HG03342 (cell line): ENCODE measurements around the gene SHH.

Experiments used
- ATAC-seq: cut with Tn5 transposase; IDR thresholded peaks from one replicate; pipeline ENCODE4 v1.9.1; 2021; ENCODE audit warnings: mild to moderate bottlenecking, moderate library complexity; ENCODE audit not compliant: unreplicated experiment

Gene SHH

DNA sequence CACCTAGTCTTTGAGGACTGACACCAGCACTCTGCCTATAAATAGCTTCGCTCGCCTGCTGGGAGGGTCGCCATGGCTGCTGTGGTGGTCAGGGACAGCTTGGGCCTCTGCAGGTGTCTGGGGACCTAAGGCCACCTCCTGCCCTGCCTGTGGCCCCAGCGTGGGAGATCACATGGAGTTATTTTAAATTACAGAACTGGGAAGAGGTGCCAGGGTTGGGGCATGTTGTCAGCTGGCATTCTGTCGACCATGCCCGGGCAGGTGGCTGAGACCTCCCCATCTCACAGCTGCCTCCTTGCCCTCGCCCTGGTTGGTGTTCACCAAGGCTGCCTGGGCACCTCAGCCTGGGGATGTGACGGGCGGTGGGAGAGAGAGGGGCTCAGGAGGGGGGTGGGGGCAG is 18.1 kb downstream of the SHH start:
- ATAC-seq = no peak

DNA sequence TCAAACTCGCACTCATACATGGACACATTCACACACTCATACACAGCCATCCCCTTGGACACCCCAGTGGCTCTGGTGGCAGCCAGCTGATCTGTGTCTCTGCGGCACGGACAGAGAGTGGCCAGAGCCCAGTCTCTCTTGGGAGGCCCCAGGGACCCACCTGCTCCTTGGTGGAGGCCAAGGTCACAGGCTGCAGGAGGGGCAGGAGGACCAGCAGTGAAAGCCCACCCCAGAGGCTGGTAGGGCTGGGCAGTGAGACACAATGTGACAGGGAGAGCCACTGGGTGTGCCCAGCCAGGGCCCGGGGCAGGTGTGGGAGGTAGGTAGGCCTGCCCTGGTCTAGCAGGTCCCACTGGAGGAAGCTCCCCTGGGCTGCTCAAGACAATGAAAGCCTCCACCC is 18.5 kb downstream of the SHH start:
- ATAC-seq = no peak

DNA sequence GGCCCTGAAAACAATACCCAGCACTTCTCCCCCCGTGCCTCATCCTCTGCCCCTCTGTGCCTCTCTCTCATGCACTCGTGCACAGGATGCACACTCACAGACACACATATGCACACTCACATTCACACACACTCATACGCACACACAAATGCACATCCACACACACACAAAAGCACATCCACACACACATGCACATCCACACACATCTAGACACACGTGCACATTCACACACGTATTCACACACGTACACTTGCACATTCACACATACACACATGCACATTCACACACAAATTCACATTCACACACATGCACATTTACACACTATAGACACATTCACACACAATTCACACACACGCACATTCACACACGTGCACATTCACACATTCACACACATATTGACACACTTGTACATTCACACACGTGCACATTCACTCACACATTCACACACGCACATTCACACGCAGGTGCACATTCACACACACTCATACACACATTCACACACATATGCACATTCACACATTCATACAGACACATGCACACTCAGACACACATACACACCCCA is 19.2 kb downstream of the SHH start:
- ATAC-seq = no peak

GRCh38 chr7:155792315-155792960 is 19.8 kb downstream of the SHH start:
- no peak for ATAC-seq

- no peak for ATAC-seq
These were observed 20.4 kb downstream of the SHH start for GRCh38 chr7:155791836-155792235.

DNA sequence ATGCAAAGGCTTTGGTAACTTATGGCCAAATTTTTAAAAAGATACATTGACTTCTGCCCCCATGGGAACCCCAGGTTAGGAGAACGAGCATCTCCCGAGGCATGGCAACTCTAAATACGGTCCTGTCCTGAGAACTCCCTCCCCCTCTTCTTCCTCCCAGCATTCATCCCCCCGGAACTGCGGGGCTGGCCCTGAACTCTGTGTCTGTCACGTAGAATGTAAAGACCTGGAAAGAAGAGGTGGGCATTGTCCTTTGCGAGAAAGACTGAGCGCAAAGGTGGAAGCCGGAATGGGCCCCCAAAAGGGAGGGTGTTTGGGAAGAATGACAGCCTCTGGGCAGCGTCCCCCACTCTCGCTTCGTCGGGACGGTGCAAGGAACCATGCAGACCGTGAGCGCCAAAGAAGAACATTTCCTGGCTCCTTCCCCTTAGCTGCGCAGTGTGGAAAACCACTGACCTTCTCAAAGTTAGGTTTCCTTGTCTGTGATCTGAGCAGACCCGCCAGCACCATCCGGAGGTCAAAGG is 21.0 kb downstream of the SHH start:
- no peak for ATAC-seq

DNA sequence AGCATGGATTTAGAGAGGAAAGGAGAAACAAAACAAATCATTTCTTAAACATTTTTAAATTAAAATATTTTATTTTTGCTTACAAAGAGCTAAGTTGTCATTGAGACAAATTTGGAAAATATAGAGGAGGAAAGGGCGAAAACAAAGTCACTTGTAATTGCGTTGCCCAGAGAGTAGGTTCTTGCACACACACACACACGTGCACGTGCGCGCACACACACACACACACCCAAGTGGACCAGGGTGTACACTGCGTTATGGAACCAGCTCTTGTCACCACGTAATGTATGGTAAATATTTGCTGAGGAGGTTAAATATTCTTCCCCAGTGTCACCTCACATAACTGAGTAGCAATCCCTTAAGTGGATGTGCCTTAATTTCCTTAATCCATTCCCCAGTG is 21.6 kb downstream of the SHH start:
- ATAC-seq = no peak

DNA sequence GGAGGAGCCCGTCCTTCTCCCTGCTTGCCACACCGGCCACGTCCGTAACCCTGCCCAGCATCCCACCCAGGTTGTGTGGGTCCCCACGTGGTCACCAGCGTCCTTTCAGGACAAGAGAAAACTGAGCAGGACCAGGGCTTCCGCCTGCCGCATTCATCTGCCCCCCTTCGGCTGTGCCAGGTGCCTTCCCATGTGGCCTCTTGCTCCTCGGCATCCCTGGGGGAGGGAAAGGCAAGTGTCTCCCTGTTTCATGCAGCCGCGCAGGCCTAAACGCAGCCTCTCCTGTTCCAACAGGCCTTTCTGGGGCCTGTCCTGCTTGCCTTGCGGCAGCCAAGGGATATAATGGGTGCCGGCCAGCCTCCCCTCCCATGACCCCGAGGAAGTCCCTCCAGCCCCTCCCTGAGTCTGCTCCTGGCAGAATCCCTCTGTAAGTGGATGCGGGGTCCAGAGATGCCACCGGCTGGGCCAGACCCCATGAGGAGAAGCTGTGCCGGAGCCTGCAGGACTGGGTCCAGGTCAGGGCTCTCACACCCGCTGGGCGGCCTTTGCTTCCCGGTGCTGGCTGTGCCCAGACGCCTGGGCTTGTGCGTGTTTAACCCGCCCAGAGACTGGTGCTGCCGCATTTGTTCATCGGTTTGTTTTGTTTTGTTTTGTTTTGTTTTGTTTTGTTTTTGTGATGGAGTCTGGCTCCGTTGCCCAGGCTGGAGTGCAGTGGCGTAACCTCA is 23.1 kb downstream of the SHH start:
- ATAC-seq = no peak

DNA sequence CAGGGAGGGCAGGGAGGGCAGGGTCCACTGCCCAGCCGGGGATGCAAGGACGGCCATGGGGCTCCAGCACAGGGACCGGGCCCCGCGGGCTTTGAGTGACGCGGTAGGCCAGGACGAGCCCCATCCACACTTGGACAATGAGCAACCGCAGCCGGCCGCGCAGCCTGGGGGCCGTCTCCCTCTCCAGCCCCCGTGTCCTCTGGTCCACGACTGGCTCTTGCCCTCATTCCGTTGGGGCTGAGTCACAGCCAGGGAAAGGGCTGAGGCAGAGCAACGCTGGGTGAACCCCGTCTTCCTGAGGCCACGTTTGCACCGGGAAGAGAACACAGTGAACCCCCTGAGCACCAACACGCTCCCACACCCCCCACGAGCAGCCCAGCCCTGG is 23.7 kb downstream of the SHH start:
- ATAC-seq = no peak

DNA sequence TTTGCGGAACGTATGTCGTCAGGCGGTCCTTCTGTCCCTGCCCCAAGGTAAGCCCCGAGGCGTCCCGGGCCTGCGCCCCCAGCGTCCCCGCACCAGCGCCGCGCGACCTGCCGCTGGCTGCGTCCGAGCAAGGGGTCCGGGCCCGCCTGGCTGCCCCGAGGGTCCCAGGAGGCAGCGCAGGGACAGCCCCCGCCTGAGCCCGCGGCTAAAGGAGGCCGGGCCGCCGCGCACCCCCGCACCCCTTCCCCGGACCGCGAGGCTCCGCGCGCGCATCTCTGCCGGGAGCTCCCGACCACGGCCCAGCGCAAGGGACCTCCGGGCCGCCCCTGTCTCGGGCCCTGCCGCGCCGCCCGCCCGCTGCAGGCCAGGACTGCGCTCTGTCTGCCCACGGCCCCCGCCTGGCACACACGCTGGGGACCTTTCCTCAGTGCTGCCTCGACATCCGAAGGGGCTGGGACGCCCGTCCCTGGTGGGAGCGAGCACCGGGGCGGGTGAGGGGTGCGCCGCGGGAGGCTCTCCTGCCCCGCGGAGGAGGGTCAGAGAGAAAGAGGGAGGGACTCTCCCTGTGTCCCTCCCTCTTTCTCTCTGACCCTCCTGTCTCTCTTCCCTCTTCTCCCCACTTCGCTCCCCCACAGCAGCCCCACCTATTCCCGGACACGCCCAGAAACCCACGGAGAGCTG is 25.0 kb downstream of the SHH start:
- ATAC-seq = no peak

DNA sequence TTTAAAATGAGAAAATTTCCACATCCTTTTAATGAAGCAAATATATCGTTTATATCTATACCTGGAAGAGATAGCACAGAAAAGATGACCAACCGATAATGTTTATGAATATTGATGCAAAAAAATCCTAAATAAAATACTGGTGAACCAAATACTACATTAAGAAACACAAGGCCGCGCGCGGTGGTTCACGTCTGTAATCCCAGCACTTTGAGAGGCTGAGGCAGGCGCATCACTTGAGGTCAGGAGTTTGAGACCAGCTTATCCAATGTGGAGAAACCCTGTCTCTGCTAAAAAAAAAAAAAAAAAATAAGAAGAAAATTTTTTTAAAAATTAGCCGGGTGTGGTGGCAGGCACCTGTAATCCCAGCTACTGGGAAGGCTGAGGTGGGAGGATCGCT is 25.8 kb downstream of the SHH start:
- ATAC-seq = no peak

- ATAC-seq = no peak
These were observed 26.7 kb downstream of the SHH start for GRCh38 chr7:155785536-155785935.

- no peak for ATAC-seq
These were observed 29.8 kb downstream of the SHH start for GRCh38 chr7:155782466-155782865.

GRCh38 chr7:155781433-155781832 is 30.8 kb downstream of the SHH start:
- no peak for ATAC-seq

DNA sequence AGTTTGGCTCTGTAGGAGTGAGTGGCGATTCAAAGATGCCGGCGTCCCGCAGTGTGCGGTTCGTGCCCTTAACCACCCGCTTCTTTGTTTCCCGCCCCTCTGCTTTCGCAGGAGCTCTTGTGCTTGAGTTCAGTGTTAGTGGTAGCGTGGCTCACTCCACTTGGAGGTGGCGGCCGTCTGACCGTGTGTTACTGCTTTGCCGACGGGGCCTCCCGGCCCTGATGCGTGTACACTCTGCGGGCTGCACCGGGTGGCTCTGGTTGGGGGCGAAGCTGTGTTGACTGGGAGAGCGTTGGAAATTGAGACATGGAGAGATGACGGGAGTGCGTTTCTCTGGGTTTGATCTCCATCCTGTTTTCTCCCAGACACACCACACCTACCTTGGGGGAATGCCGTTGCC is 31.4 kb downstream of the SHH start:
- no peak for ATAC-seq

DNA sequence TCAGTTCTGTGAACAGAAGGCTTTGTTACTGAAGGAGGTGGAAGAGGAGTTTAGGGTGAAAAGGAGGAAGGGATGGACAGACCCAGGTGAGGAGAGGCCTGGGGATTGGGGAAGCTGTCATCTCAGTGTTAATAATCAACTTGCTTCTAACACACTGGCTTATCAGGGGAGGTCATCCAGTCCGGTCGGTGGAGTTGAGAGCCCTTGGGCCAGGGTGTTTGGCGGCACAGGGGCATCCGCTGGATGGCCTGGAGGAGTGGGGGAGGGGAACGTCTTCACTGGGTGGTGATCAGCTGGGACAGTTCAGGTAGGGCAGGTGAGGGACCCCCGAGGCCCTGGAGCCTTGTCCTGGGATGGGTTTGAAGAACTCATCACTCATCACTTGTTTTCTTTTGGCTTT is 33.9 kb downstream of the SHH start:
- ATAC-seq = no peak

- ATAC-seq = no peak
These were observed 35.7 kb downstream of the SHH start for GRCh38 chr7:155776606-155777005.

GRCh38 chr7:155775691-155776090 is 36.6 kb downstream of the SHH start:
- ATAC-seq = no peak

DNA sequence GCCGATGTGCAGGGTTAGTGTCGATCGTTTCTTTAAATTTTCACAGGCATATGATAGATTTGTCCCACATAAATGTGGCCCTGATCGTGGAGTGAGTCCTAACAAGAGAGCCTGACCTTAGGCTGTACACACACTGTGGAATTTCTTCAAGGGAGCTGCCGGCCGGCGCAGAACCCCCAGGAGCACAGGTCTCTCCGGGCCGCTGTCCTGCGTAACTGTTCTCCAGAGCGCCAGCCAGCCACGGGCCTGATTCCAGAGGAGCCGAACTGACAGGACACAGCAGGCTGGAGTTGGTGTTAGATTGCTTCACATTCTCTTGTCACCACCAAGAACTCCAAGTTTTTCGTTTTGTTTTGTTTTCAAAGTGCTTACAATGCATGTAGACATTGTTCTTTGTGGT is 37.3 kb downstream of the SHH start:
- ATAC-seq = no peak

DNA sequence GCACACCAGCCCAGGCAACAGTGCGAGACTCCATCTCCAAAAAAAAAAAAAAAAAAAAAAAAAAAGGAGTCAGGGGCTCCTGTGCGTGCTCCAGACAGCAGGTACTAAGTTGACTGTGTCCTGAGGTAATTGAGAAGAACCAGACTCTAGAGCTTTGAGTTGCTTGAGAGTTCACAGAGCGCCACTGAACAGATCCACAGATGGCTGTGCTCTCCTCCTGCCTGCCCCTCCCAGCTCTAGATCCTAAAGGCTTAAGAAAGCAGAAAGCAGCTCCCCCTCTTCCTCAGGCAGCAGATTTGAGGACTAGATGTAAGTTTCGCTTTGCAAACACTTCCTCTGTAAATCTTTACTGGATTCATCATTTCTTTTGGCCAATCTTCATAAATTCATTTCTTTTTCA is 38.7 kb downstream of the SHH start:
- no peak for ATAC-seq

- ATAC-seq = no peak
These were observed 42.0 kb downstream of the SHH start for GRCh38 chr7:155770241-155770640.

- ATAC-seq = no peak
These were observed 42.6 kb downstream of the SHH start for GRCh38 chr7:155769701-155770100.
